H1 (cell line): Measurements from ENCODE around the gene BRPF1. TPM values are rescaled to one million over a fixed set of nuclear protein-coding genes. Genes with fewer than 3 reads are reported as not detected.

Source experiments
- CTCF ChIA-PET: fragments of 300-600 bp; sonication (Branson Sonifier 250); formaldehyde crosslinking; loops from one replicate; lab custom pipeline; 2021; ENCODE audit not compliant: partially characterized antibody; lab: Charles Lee
- POLR2A ChIA-PET: fragments of 300-600 bp; sonication (Branson Sonifier 250); formaldehyde crosslinking; loops from one replicate; lab custom pipeline; 2021; ENCODE audit warnings: inconsistent platforms; ENCODE audit not compliant: partially characterized antibody; lab: Charles Lee
- DNase-seq, 2 experiments: peaks; one replicate each; pipeline versions ENCODE4 v3.0.0 to v3.0.0-alpha.2; 2010 to 2022; ENCODE audit warnings: low spot score in 2 of 2, low read depth in 1 of 2, mixed read lengths in 1 of 2
- FAIRE-seq: peaks from 2 replicates; lab custom pipeline; 2011; peaks lifted over from hg19 to GRCh38; lab: Jason Lieb, UNC
- H2AFZ ChIP-seq: 2 replicates; pipeline ENCODE4 v1.8.1; 2012; ENCODE audit warnings: low read length, inconsistent platforms
- H2AK5ac ChIP-seq: 2 replicates; pipeline ENCODE4 v1.6.1; 2013; ENCODE audit warnings: low read depth, low read length
- H2BK120ac ChIP-seq: replicated peaks from 2 replicates; pipeline ENCODE3; 2013; ENCODE audit warnings: low read depth, low read length, inconsistent platforms
- H2BK12ac ChIP-seq: 2 replicates; pipeline ENCODE4 v1.6.1; 2013; ENCODE audit warnings: low read depth, low read length
- H2BK15ac ChIP-seq: 2 replicates; pipeline ENCODE4 v1.6.1; 2013; ENCODE audit warnings: low read length
- H2BK20ac ChIP-seq: 2 replicates; pipeline ENCODE4 v1.6.1; 2013; ENCODE audit warnings: low read length
- H2BK5ac ChIP-seq: 2 replicates; pipeline ENCODE4 v1.6.1; 2013; ENCODE audit warnings: low read depth, low read length
- H3K14ac ChIP-seq: 2 replicates; pipeline ENCODE4 v1.6.1; 2013; ENCODE audit warnings: inconsistent platforms; ENCODE audit not compliant: insufficient read length
- H3K18ac ChIP-seq: 2 replicates; pipeline ENCODE4 v1.6.1; 2013; ENCODE audit warnings: low read length; ENCODE audit errors: extremely low read depth
- H3K23ac ChIP-seq: 2 replicates; pipeline ENCODE4 v1.6.1; 2013; ENCODE audit warnings: inconsistent platforms; ENCODE audit not compliant: insufficient read length
- H3K23me2 ChIP-seq: 2 replicates; pipeline ENCODE4 v1.6.1; 2013; ENCODE audit warnings: low read depth, low read length
- H3K27ac ChIP-seq: 2 replicates; pipeline ENCODE4 v1.6.1; 2011; ENCODE audit warnings: low read depth, low read length, inconsistent platforms
- H3K27me3 ChIP-seq, 4 experiments: replicated peaks in 1 of 4; 1 replicate in 1 of 4; 2 replicates in 3 of 4; pipeline versions ENCODE4 v1.6.1 to v1.8.1; 2011 to 2013; ENCODE audit warnings: low read length in 3 of 4, mild to moderate bottlenecking in 3 of 4, inconsistent platforms in 2 of 4, mixed read lengths in 2 of 4, moderate library complexity in 1 of 4; ENCODE audit not compliant: control insufficient read depth in 3 of 4, insufficient read depth in 3 of 4; ENCODE audit errors: extremely low read depth in 1 of 4
- H3K36me3 ChIP-seq, 4 experiments: 2 replicates each; pipeline versions ENCODE4 v1.6.1 to v1.8.1; 2011 to 2013; ENCODE audit warnings: mild to moderate bottlenecking in 4 of 4, low read length in 3 of 4, moderate library complexity in 2 of 4, control low read depth in 1 of 4, inconsistent platforms in 1 of 4; ENCODE audit not compliant: insufficient read depth in 4 of 4, control insufficient read depth in 2 of 4
- H3K4ac ChIP-seq: replicated peaks from 2 replicates; pipeline ENCODE3; 2013; ENCODE audit warnings: low read length, low read depth, mixed read lengths, inconsistent platforms; ENCODE audit not compliant: insufficient read length
- H3K4me1 ChIP-seq, 4 experiments: replicated peaks in 1 of 4; 1 replicate in 1 of 4; 2 replicates in 3 of 4; pipeline versions ENCODE4 v1.6.1 to v1.8.1; 2011 to 2013; ENCODE audit warnings: low read length in 3 of 4, inconsistent platforms in 2 of 4, mixed read lengths in 1 of 4; ENCODE audit not compliant: insufficient read depth in 4 of 4, control insufficient read depth in 3 of 4
- H3K4me2 ChIP-seq, 2 experiments: 2 replicates each; pipeline versions ENCODE4 v1.6.1 to v1.8.1; 2011 to 2013; ENCODE audit warnings: low read depth in 2 of 2, low read length in 2 of 2, control low read depth in 1 of 2, inconsistent platforms in 1 of 2, mild to moderate bottlenecking in 1 of 2; ENCODE audit not compliant: insufficient read depth in 1 of 2
- H3K4me3 ChIP-seq, 4 experiments: fragments of 200-600, 300-600 bp in 1 of 4; sonication (generic), shearing (Covaris generic), sonication (Bioruptor Twin) in 1 of 4; 2 replicates each; pipeline versions ENCODE4 v1.5.1 to v1.8.1; 2011 to 2016; ENCODE audit warnings: low read length in 4 of 4, low read depth in 3 of 4, control low read depth in 2 of 4, inconsistent platforms in 2 of 4, mild to moderate bottlenecking in 2 of 4, mixed read lengths in 1 of 4, moderate library complexity in 1 of 4; ENCODE audit not compliant: insufficient read depth in 2 of 4; ENCODE audit errors: extremely low read depth in 1 of 4
- H3K56ac ChIP-seq: replicated peaks from 2 replicates; pipeline ENCODE3; 2013; ENCODE audit warnings: low read depth, mild to moderate bottlenecking, mixed read lengths, low read length, inconsistent platforms; ENCODE audit not compliant: insufficient read length
- H3K79me1 ChIP-seq: 2 replicates; pipeline ENCODE4 v1.6.1; 2013; ENCODE audit warnings: low read depth, low read length, control low read depth
- H3K79me2 ChIP-seq, 2 experiments: 2 replicates each; pipeline versions ENCODE4 v1.6.1 to v1.8.1; 2012 to 2013; ENCODE audit warnings: low read length in 2 of 2, mild to moderate bottlenecking in 2 of 2, inconsistent platforms in 1 of 2; ENCODE audit not compliant: insufficient read depth in 2 of 2, control insufficient read depth in 1 of 2
- H3K9ac ChIP-seq, 4 experiments: replicated peaks in 1 of 4; 1 replicate in 1 of 4; 2 replicates in 3 of 4; pipeline versions ENCODE4 v1.6.1 to v1.8.1; 2011 to 2013; ENCODE audit warnings: low read depth in 3 of 4, low read length in 3 of 4, control low read depth in 2 of 4, mild to moderate bottlenecking in 2 of 4, moderate library complexity in 2 of 4, inconsistent platforms in 1 of 4; ENCODE audit errors: extremely low read depth in 1 of 4
- H3K9me3 ChIP-seq, 2 experiments: 2 replicates each; pipeline versions ENCODE4 v1.6.1 to v1.8.1; 2012 to 2013; ENCODE audit warnings: mild to moderate bottlenecking in 2 of 2, moderate library complexity in 2 of 2, control low read depth in 1 of 2, inconsistent platforms in 1 of 2, low read depth in 1 of 2, low read length in 1 of 2, mixed read lengths in 1 of 2; ENCODE audit not compliant: insufficient read depth in 2 of 2
- H4K20me1 ChIP-seq, 2 experiments: replicated peaks in 1 of 2; 2 replicates each; pipeline versions ENCODE3 to v1.8.1; 2011 to 2013; ENCODE audit warnings: inconsistent platforms in 2 of 2, low read length in 2 of 2, mild to moderate bottlenecking in 1 of 2; ENCODE audit not compliant: insufficient read depth in 2 of 2, control insufficient read depth in 1 of 2
- H4K5ac ChIP-seq: 2 replicates; pipeline ENCODE4 v1.6.1; 2013; ENCODE audit warnings: low read length, low read depth, mixed read lengths, inconsistent platforms; ENCODE audit not compliant: insufficient read length
- H4K8ac ChIP-seq: 2 replicates; pipeline ENCODE4 v1.8.0; 2013; ENCODE audit warnings: mild to moderate bottlenecking, moderate library complexity, low read length, inconsistent platforms; ENCODE audit not compliant: insufficient read depth; ENCODE audit errors: extremely low read depth
- H4K91ac ChIP-seq: replicated peaks from 2 replicates; pipeline ENCODE3; 2013; ENCODE audit warnings: low read length, mixed read lengths, inconsistent platforms; ENCODE audit not compliant: insufficient read length
- CBX8 ChIP-seq: fragments of 300-800, 300-1000 bp; sonication (generic); IDR thresholded peaks from 2 replicates; pipeline ENCODE4 v1.7.1; 2016; ENCODE audit warnings: low read depth, low read length, borderline replicate concordance
- E2F6 ChIP-seq: IDR thresholded peaks from 2 replicates; pipeline ENCODE4 v1.6.1; 2012; ENCODE audit warnings: inconsistent platforms
- EGR1 ChIP-seq: IDR thresholded peaks from 2 replicates; pipeline ENCODE4 v1.6.1; 2011; ENCODE audit warnings: low read depth, low read length, borderline replicate concordance
- SAP30 ChIP-seq: fragments of 300-600 bp; sonication (generic); IDR thresholded peaks from 2 replicates; pipeline ENCODE4 v1.7.1; 2012; ENCODE audit warnings: low read length, moderate library complexity, mild to moderate bottlenecking, inconsistent platforms; ENCODE audit not compliant: insufficient read depth, insufficient replicate concordance
- WGBS, 2 experiments: shearing (Covaris generic) in 1 of 2; methylation state at CpG; one replicate each; pipeline versions ENCODE4 v1.1.6 to v1.1.7; 2013 to 2015; ENCODE audit warnings: low lambda C conversion rate in 2 of 2, mixed read lengths in 2 of 2, inconsistent platforms in 1 of 2, low coverage in 1 of 2, missing lambda C conversion rate in 1 of 2; ENCODE audit not compliant: insufficient replicate concordance in 2 of 2, insufficient coverage in 1 of 2, insufficient read length in 1 of 2; ENCODE audit errors: extremely low coverage in 1 of 2, missing lambda C conversion rate in 1 of 2; 5-methylcytosine and 5-hydroxymethylcytosine counted together
- polyA plus RNA-seq, 7 experiments: library from polyadenylated mRNA; depleted of rRNA in 3 of 7; stranded (reverse) in 5 of 7; unstranded in 2 of 7; fragments of >200 nt in 5 of 7; fragments of 200-250 nt in 2 of 7; gene quantifications; 1 replicate in 5 of 7; 2 replicates in 1 of 7; 4 replicates in 1 of 7; pipeline versions ENCODE4 v1.2.1 to v1.2.3, GENCODE V29; 2011 to 2013; ENCODE audit warnings: missing spikeins in 2 of 7, mixed read lengths in 2 of 7
- total RNA-seq: library from RNA; stranded (reverse); fragmentation: NEBNext Ultra II Directional; extraction: Animal tissue kit (Norgen Biotek cat#: 25700); gene quantifications from 2 replicates; pipeline ENCODE4 v1.2.1, GENCODE V29; 2021

BRPF1 gene
- total and polyA plus RNA-seq, 2 of the 8 experiments (the other 6 are each of a cell fraction or from before 2014, with no cell fraction given) = 11.3 to 21.7 TPM

GRCh38 chr3:9710174-9710739 is 21.3 kb upstream of the BRPF1 start:
- H3K36me3 ChIP-seq = no peaks in the 10 kb centered on the region
- ChIA-PET POLR2A (no interaction called here), CTCF (interaction anchor here (0.7 to 8.8 kb wide), 3 partner anchors 9 to 308 kb away, joined by 3 to 84 read pairs (median 3); no protein-coding TSS in a partner anchor)
- no peak overlapping the region for H2BK5ac ChIP-seq
- peaks cover 1 to 5% (median 4%) of the 10 kb centered on the region in 4 experiments; a peak in 5 of 7 replicates for H3K4me1 ChIP-seq
- H3K4me3 ChIP-seq = no peak overlapping the region
- peaks cover 6% of the 10 kb centered on the region; the same call in 1 of the 2 replicates for H3K23me2 ChIP-seq
- H3K23ac ChIP-seq = no peak overlapping the region
- DNase-seq (no peak), FAIRE-seq (no peak)
- no peak overlapping the region for H2BK20ac ChIP-seq
- no peak overlapping the region for H3K4me2 ChIP-seq
- H2BK12ac ChIP-seq = no peak overlapping the region
- no peak overlapping the region for H3K4ac ChIP-seq
- no peak overlapping the region for H3K56ac ChIP-seq
- WGBS, 2 experiments = 87% methylated on average over 3 of the region's 3 CpGs; no CpG with 5 or more reads in 1 of the 2 experiments
- no peak overlapping the region for H2BK120ac ChIP-seq
- no peak overlapping the region for H4K8ac ChIP-seq
- H2AFZ ChIP-seq = no peak overlapping the region
- no peaks in the 10 kb centered on the region for H3K79me2 ChIP-seq
- peaks cover 0 to 2% of the 10 kb centered on the region in 2 experiments for H4K20me1 ChIP-seq
- no peak overlapping the region for H3K18ac ChIP-seq
- H2BK15ac ChIP-seq = no peak overlapping the region
- H3K27me3 ChIP-seq = peaks cover 0 to 9% (median 2%) of the 10 kb centered on the region in 4 experiments; a peak in 3 of 7 replicates
- H2AK5ac ChIP-seq = no peak overlapping the region
- H4K5ac ChIP-seq = no peak overlapping the region
- H3K9me3 ChIP-seq = no peaks in the 10 kb centered on the region
- H4K91ac ChIP-seq = no peak overlapping the region
- H3K14ac ChIP-seq = no peak overlapping the region
- no peaks in the 10 kb centered on the region for H3K79me1 ChIP-seq
- H3K27ac ChIP-seq = no peak overlapping the region
- no peak overlapping the region for H3K9ac ChIP-seq
- TF ChIP-seq EGR1 (no peak), SAP30 (no peak), CBX8 (no peak), E2F6 (no peak)
